ENCODE data around the gene EEIG1.
A peak's percentile ranks its signal among the peaks of the same experiment; 100 is the strongest.

The EEIG1 gene

DNA sequence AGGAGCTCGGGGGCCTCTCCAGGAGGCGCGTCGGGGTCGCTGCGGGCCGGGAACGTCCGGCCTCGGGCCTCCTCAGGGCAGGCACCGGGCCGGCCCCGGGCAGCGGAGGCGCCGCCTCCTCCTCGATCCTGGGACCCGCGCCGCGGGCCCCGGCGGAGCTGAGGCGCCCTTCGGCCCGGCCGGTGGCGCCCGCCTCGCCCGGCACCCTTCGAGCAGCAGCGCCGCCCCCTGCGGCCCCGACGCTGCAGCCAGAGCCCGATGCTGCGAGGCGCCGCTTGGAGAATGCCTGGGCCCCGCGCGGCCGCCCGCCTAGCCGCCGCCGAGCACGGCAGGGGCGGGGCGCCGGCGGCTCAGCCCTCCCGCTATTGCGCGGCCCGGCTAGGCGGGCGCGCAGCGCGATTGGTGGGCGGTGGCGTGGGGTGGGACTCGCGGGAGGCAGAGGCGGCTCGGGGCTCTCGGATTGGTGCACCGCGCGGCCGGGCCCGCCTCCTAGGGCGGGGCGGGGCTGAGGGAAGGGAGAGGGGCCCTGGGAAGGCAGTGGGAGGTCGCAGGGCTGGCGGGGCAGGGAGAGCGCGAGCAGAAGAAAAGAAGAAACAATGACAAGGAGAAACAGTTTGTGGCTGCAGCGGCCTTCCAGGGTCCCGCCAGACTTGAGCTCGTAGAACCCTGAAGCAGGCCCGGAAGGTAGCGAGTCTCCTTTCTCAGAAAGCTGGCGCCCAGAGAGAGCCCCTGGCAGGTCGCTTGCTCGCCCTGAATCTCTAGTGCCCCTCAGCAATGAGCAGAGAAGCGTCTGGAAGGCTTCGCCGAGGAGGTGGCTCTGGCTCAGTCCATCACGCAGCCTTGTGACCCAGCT, at the start of gene EEIG1:
EEIG1 (minus strand) TSS at position 284 of the 853 bp plus-strand sequence. CDS start 852 bp downstream, outside the sequence.
- H3K4me3 ChIP-seq (ENCODE audit: insufficient read depth, low read length, poor library complexity, severe bottlenecking) = peak within 1 kb of the TSS; percentile 95
- H3F3A ChIP-seq (ENCODE audit: insufficient read depth) = peaks cover 56% of the 10 kb centered on the region
- peaks cover 10% of the 10 kb centered on the region; the same call in 1 of the 2 replicates for H3K36me3 ChIP-seq (ENCODE audit: low read length)
- H3K79me2 ChIP-seq (ENCODE audit: insufficient read depth, low read length) = peaks cover 48% of the 10 kb centered on the region
- H4K20me1 ChIP-seq (ENCODE audit: low read depth, low read length) = no peaks in the 10 kb centered on the region; the same call in 1 of the 2 replicates
- H3K9me2 ChIP-seq (replicated peaks; ENCODE audit: insufficient read depth, low read length) = no peaks in the 10 kb centered on the region
- no peaks in the 10 kb centered on the region for H3K9me3 ChIP-seq (ENCODE audit: insufficient read depth, low read length)
- H3K4me2 ChIP-seq (ENCODE audit: low read depth, low read length, poor library complexity, severe bottlenecking) = peak within 1 kb of the TSS; percentile 92
- no peaks in the 10 kb centered on the region for H3K27me3 ChIP-seq (ENCODE audit: low read length)
- H3K9ac ChIP-seq (ENCODE audit: low read length) = peak within 1 kb of the TSS; percentile 93
- no peak within 1 kb of the TSS for H2AFZ ChIP-seq (ENCODE audit: low read depth, low read length, severe bottlenecking)
- peak within 1 kb of the TSS; percentile 99 for H3K27ac ChIP-seq (ENCODE audit: low read depth, low read length)
- no peak for TF ChIP-seq EZH2phosphoT487 (conservative IDR thresholded peaks at IDR 0.05; ENCODE audit: low read length)
- TF ChIP-seq, protein P1, sequence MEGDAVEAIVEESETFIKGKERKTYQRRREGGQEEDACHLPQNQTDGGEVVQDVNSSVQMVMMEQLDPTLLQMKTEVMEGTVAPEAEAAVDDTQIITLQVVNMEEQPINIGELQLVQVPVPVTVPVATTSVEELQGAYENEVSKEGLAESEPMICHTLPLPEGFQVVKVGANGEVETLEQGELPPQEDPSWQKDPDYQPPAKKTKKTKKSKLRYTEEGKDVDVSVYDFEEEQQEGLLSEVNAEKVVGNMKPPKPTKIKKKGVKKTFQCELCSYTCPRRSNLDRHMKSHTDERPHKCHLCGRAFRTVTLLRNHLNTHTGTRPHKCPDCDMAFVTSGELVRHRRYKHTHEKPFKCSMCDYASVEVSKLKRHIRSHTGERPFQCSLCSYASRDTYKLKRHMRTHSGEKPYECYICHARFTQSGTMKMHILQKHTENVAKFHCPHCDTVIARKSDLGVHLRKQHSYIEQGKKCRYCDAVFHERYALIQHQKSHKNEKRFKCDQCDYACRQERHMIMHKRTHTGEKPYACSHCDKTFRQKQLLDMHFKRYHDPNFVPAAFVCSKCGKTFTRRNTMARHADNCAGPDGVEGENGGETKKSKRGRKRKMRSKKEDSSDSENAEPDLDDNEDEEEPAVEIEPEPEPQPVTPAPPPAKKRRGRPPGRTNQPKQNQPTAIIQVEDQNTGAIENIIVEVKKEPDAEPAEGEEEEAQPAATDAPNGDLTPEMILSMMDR (IDR thresholded peaks at IDR 0.05; ENCODE audit: insufficient read depth, low read length, poor library complexity, severe bottlenecking) = no peak

DNA sequence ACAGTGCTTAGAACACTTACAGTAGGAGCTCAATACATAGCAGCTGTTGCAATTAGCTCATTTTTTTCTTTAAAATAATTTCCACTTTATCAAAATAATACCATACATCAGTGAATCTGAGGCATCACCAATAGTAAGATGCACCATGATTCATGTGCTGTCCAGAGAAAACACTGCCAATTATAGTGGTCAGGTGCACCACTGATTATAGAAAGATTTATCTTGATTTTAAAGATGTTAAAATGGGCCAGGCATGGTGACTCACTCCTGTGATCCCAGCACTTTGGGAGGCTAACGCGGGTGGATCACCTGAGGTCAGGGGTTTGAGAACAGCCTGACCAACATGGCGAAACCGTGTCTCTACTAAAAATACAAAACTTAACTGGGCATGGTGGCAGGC, 46.9 kb upstream of the EEIG1 start:
- peaks cover 65% of the 10 kb centered on the region for H3F3A ChIP-seq (ENCODE audit: insufficient read depth)
- H3K79me2 ChIP-seq (ENCODE audit: insufficient read depth, low read length) = no peaks in the 10 kb centered on the region
- H2AFZ ChIP-seq (ENCODE audit: low read depth, low read length, severe bottlenecking) = no peak overlapping the region
- no peaks in the 10 kb centered on the region for H3K9me2 ChIP-seq (replicated peaks; ENCODE audit: insufficient read depth, low read length)
- no peak overlapping the region for H3K4me3 ChIP-seq (ENCODE audit: insufficient read depth, low read length, poor library complexity, severe bottlenecking)
- no peaks in the 10 kb centered on the region for H3K36me3 ChIP-seq (ENCODE audit: low read length)
- no peaks in the 10 kb centered on the region for H3K9me3 ChIP-seq (ENCODE audit: insufficient read depth, low read length)
- no peaks in the 10 kb centered on the region for H4K20me1 ChIP-seq (ENCODE audit: low read depth, low read length)
- TF ChIP-seq, protein P1 (IDR thresholded peaks at IDR 0.05; ENCODE audit: insufficient read depth, low read length, poor library complexity, severe bottlenecking) = no peak
- no peak for TF ChIP-seq EZH2phosphoT487 (conservative IDR thresholded peaks at IDR 0.05; ENCODE audit: low read length)
- peak overlapping the region; percentile 99 for H3K27ac ChIP-seq (ENCODE audit: low read depth, low read length)
- H3K9ac ChIP-seq (ENCODE audit: low read length) = peak overlapping the region; percentile 55
- H3K4me2 ChIP-seq (ENCODE audit: low read depth, low read length, poor library complexity, severe bottlenecking) = peak overlapping the region; percentile 61
- H3K27me3 ChIP-seq (ENCODE audit: low read length) = no peaks in the 10 kb centered on the region

DNA sequence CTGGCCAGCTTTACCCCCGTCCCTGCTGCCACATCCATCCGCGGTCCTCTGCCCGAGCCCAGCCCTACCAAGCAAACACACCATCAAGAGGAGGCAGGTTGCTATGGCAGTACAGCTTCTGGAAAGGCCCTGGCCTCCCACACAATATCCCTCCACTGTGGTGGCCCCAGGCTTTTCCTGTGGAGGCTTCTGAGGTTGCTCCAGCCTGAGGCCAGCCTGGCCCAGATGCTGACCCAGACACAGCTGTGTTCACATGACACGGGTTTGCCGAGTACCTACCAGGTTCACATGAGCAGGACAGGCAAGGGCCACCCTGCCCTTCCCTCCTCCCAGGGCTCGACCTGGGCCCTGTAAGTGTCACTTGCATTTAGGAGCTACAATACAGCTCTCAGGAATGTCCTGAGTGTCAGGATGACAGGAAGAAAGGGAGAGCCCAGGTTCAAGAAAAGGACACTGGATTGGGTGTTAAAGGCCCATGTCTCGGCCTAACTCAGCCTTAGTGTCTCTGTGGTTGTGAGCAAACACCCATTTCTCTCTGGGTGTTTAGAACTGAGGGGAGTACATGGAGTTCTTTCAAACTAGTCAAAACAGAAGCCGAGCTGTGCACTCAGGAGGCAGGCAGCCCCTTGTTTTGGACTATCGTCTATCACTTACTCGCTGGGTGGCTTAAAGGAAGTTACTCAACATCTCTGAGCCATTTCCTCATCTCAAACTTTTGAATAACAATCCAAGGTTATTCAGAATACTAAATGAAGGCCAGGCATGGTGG, 46.2 kb upstream of the EEIG1 start:
- Histone ChIP-seq H3K4me3 (ENCODE audit: insufficient read depth, low read length, poor library complexity, severe bottlenecking) (peak overlapping the region; percentile 9), H3K4me2 (ENCODE audit: low read depth, low read length, poor library complexity, severe bottlenecking) (peak overlapping the region; percentile 61), H3K27me3 (ENCODE audit: low read length) (no peaks in the 10 kb centered on the region), H3K79me2 (ENCODE audit: insufficient read depth, low read length) (no peaks in the 10 kb centered on the region), H3F3A (ENCODE audit: insufficient read depth) (peaks cover 58% of the 10 kb centered on the region), H4K20me1 (ENCODE audit: low read depth, low read length) (no peaks in the 10 kb centered on the region), H3K9ac (ENCODE audit: low read length) (peak overlapping the region; percentile 55), H3K36me3 (ENCODE audit: low read length) (no peaks in the 10 kb centered on the region), H3K9me3 (ENCODE audit: insufficient read depth, low read length) (no peaks in the 10 kb centered on the region), H3K27ac (ENCODE audit: low read depth, low read length) (peak overlapping the region; percentile 99), H2AFZ (ENCODE audit: low read depth, low read length, severe bottlenecking) (no peak overlapping the region), H3K9me2 (replicated peaks; ENCODE audit: insufficient read depth, low read length) (no peaks in the 10 kb centered on the region)
- no peak for TF ChIP-seq EZH2phosphoT487 (conservative IDR thresholded peaks at IDR 0.05; ENCODE audit: low read length)
- TF ChIP-seq, protein P1 (IDR thresholded peaks at IDR 0.05; ENCODE audit: insufficient read depth, low read length, poor library complexity, severe bottlenecking) = no peak

Data from SU-DHL-6 (cell line).